A673 (cell line): Measurements from ENCODE around the gene NACC2. TPM values are rescaled to one million over a fixed set of nuclear protein-coding genes. Genes with fewer than 3 reads are reported as not detected.

Experiments used
- BruUV-seq: library from RNA; stranded (reverse); fragments of 400-500 nt; replicated peaks from 2 replicates; lab custom pipeline; 2021; lab: Mats Ljungman, UMichigan
- CTCF ChIA-PET: fragments of 300-600 bp; sonication (Branson Sonifier 250); formaldehyde crosslinking; loops from one replicate; lab custom pipeline; 2022; ENCODE audit warnings: antibody characterized with exemption; lab: Charles Lee
- POLR2A ChIA-PET: fragments of 300-600 bp; sonication (Branson Sonifier 250); formaldehyde crosslinking; loops from one replicate; lab custom pipeline; 2022; ENCODE audit warnings: antibody characterized with exemption; ENCODE audit not compliant: low non-redundant PET; lab: Charles Lee
- DNase-seq: peaks from one replicate; pipeline ENCODE4 v3.0.0-alpha.2; 2015; ENCODE audit warnings: low spot score
- H3K27ac ChIP-seq: fragments of 200-600 bp; sonication (generic); 2 replicates; pipeline ENCODE4 v1.5.1; 2016; ENCODE audit warnings: mixed run types, low read depth, mild to moderate bottlenecking, mixed read lengths, antibody characterized with exemption, low read length; ENCODE audit not compliant: poor library complexity, severe bottlenecking
- H3K27me3 ChIP-seq: fragments of 200-600 bp; sonication (generic); replicated peaks from 2 replicates; pipeline ENCODE4 v1.6.1; 2017; ENCODE audit warnings: mixed run types, low read depth, mild to moderate bottlenecking, mixed read lengths, antibody characterized with exemption, low read length; ENCODE audit not compliant: insufficient read depth, poor library complexity
- H3K36me3 ChIP-seq: fragments of 200-600 bp; sonication (generic); 2 replicates; pipeline ENCODE4 v1.6.1; 2016; ENCODE audit warnings: mixed run types, mild to moderate bottlenecking, mixed read lengths, antibody characterized with exemption, low read length; ENCODE audit not compliant: insufficient read depth, poor library complexity, severe bottlenecking
- H3K4me1 ChIP-seq: fragments of 200-600 bp; sonication (generic); 2 replicates; pipeline ENCODE4 v1.6.1; 2017; ENCODE audit warnings: mixed run types, mild to moderate bottlenecking, mixed read lengths, antibody characterized with exemption, low read length; ENCODE audit not compliant: insufficient read depth, poor library complexity, severe bottlenecking
- H3K4me3 ChIP-seq: fragments of 200-600 bp; sonication (generic); 2 replicates; pipeline ENCODE4 v1.5.1; 2016; ENCODE audit warnings: low read depth, mixed run types, mild to moderate bottlenecking, mixed read lengths, low read length; ENCODE audit not compliant: poor library complexity, severe bottlenecking
- H3K9me3 ChIP-seq: fragments of 200-600 bp; sonication (generic); 2 replicates; pipeline ENCODE4 v1.6.1; 2016; ENCODE audit warnings: mixed run types, low read depth, mild to moderate bottlenecking, mixed read lengths, antibody characterized with exemption, low read length; ENCODE audit not compliant: poor library complexity, severe bottlenecking
- EZH2 ChIP-seq: fragments of 200-600 bp; sonication (generic); IDR thresholded peaks from 2 replicates; pipeline ENCODE4 v1.6.1; 2017; ENCODE audit warnings: borderline replicate concordance, low read depth, mild to moderate bottlenecking, mixed read lengths, antibody characterized with exemption, low read length; ENCODE audit not compliant: poor library complexity, severe bottlenecking
- intact Hi-C: fragments of 100-400 bp; cut with micrococcal nuclease; formaldehyde crosslinking; loops from one replicate; pipeline ENCODE4 v1.10.0; 2022; ENCODE audit not compliant: unreplicated experiment
- total RNA-seq: library from RNA; stranded (reverse); gene quantifications from 2 replicates; pipeline ENCODE4 v1.2.3, GENCODE V29; 2021
- TF ChIP-seq, protein P1 (sequence below): fragments of 300-800, 200-600 bp; sonication (generic); conservative IDR thresholded peaks from 2 replicates; pipeline ENCODE4 v1.5.1; 2017; ENCODE audit warnings: low read depth, mild to moderate bottlenecking, antibody characterized with exemption, low read length, moderate library complexity, mixed read lengths

Gene NACC2
- total RNA-seq, 1 experiment from 2014 or later: 19.5 TPM

DNA sequence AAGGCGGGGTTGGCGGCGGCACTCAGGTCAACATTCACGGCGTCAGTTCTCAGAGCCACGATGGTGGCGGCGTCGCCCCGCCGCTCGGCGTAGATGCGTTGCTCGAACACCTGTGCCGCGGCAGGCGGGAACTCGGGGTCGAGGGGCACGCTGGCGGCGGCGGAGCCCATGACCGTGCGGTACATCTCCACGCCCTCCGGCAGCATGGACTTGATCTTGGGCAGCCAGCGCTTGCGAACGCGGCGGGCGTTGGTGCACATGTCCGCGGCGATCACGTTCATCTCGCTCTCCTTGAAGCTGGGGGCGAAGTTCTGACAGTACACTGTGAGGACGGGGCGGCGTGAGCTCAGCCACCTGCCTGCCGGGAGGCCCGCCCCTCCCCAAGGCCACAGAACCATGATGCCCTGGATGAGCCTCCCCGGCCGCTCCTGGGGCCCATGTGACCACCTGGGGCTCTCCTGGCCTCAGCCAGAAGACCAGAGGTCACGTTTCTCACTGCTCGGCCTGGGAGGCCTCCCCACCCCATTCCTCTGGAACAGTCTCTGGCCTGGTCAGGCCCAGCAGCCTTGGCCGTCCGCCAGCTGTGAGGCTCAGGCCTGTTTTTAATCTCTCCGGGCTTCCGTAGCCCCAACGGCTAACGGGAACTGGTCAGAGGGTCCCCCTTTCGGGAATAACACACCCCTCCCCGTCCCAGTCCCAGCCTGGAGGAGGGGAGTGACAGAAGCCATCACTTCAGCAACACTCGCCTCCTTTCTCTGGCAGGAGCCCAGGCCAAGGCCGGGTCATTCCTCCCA lies 83.2 kb downstream of the NACC2 start:
- no TSS peak for BruUV-seq
- ChIA-PET POLR2A (no interaction called here), CTCF (no interaction called here)
- DNase-seq: no peak
- Histone ChIP-seq H3K36me3 (peaks cover 18% of the 10 kb centered on the region), H3K9me3 (no peaks in the 10 kb centered on the region), H3K27ac (no peak overlapping the region), H3K4me3 (no peak overlapping the region), H3K4me1 (no peaks in the 10 kb centered on the region), H3K27me3 (no peaks in the 10 kb centered on the region)
- intact Hi-C loops: no loop called here
- TF ChIP-seq, protein P1, sequence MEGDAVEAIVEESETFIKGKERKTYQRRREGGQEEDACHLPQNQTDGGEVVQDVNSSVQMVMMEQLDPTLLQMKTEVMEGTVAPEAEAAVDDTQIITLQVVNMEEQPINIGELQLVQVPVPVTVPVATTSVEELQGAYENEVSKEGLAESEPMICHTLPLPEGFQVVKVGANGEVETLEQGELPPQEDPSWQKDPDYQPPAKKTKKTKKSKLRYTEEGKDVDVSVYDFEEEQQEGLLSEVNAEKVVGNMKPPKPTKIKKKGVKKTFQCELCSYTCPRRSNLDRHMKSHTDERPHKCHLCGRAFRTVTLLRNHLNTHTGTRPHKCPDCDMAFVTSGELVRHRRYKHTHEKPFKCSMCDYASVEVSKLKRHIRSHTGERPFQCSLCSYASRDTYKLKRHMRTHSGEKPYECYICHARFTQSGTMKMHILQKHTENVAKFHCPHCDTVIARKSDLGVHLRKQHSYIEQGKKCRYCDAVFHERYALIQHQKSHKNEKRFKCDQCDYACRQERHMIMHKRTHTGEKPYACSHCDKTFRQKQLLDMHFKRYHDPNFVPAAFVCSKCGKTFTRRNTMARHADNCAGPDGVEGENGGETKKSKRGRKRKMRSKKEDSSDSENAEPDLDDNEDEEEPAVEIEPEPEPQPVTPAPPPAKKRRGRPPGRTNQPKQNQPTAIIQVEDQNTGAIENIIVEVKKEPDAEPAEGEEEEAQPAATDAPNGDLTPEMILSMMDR: no peak
- TF ChIP-seq EZH2: no peak

DNA sequence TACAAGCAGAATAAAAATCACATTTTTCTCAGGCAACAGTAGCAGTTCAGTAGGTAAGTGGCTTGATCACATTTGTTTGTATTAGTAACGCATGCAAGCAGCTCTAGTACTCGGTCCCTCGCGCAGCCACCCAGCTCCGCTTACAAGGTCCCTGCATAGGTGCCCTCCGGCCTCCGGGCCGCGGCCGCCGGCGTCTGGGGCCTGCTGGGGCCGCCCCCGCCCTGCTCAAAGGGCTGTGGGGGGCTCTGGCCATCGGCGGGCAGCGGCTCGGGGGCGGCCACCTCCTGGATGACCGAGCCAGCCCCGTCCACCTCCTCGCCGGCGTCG lies 83.8 kb downstream of the NACC2 start:
- intact Hi-C loops: no loop called here
- Histone ChIP-seq H3K4me1 (no peaks in the 10 kb centered on the region), H3K9me3 (no peaks in the 10 kb centered on the region), H3K4me3 (no peak overlapping the region), H3K27ac (no peak overlapping the region), H3K36me3 (peaks cover 18% of the 10 kb centered on the region), H3K27me3 (no peaks in the 10 kb centered on the region)
- TF ChIP-seq, protein P1: no peak
- no peak for TF ChIP-seq EZH2
- POLR2A ChIA-PET: no interaction called here
- CTCF ChIA-PET: no interaction called here
- BruUV-seq: no TSS peak
- DNase-seq: no peak

DNA sequence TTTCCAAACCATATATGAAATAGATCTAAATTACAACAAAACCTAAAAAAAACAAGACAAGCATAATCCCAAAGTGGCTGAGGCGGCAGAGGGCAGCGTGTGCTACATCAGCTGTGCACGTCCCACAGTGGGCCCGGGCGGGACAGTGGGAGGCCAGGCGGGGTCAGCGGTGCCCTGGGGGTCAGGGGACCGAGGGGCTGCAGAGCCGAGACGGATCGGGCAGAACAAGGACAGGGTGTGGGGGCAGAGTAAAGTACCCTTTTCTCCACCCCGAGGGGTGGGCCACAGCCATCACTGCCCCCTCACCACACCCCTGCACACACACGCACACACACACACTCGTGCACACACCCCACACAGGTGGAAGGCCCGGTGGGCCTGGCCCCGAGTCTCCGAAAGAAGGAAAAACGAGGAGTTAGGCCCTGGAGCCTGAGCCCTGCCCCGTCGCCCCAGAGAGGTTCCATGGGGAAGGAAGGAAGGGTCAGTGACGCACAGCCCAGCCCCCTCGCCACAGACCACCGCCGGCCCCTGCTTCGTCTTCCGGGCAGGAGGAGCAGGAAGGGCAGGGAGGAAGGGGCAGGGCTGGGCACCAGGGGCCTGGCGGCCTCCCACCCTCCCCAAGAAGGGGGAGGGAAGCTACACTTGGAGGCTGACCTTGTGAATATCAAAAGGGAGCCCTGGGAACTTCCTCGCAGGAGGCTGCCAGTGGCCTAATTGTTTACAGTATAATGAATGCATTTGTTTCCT lies 84.3 kb downstream of the NACC2 start:
- intact Hi-C loops: no loop called here
- Histone ChIP-seq H3K9me3 (no peaks in the 10 kb centered on the region), H3K4me1 (no peaks in the 10 kb centered on the region), H3K36me3 (peaks cover 18% of the 10 kb centered on the region), H3K27me3 (no peaks in the 10 kb centered on the region), H3K27ac (no peak overlapping the region), H3K4me3 (no peak overlapping the region)
- BruUV-seq: no TSS peak
- TF ChIP-seq, protein P1: no peak
- TF ChIP-seq EZH2: no peak
- ChIA-PET POLR2A (no interaction called here), CTCF (no interaction called here)
- no peak for DNase-seq
